ENCODE data around the gene APOF. TPM values are rescaled to one million over a fixed set of nuclear protein-coding genes. Genes with fewer than 3 reads are reported as not detected.
"Not testable (repeated sequence)": the region's sequence is repeated elsewhere in the genome, so short reads cannot be mapped to it uniquely, and the experiment has no call there.

Gene APOF
- total and polyA plus RNA-seq, 4 donors, result 0.12 TPM; not detected in 3

- H3K4me3 ChIP-seq, result no peak overlapping the region
- WGBS, 2 donors, result 90 to 94% methylated on average over 5 of the region's 5 CpGs
- DNase-seq (no peak), ATAC-seq (ENCODE audit: insufficient read depth, low FRiP score) (no peak)
- H3K36me3 ChIP-seq (ENCODE audit: control insufficient read depth in 4 of 4, insufficient read depth in 4 of 4, low read length in 4 of 4), result no peaks in the 10 kb centered on the region
- no peaks in the 10 kb centered on the region for H3K9me3 ChIP-seq (ENCODE audit: control insufficient read depth in 4 of 4, insufficient read depth in 3 of 4, low read length in 3 of 4)
- H3K4me1 ChIP-seq (ENCODE audit: control insufficient read depth in 5 of 5, insufficient read depth in 5 of 5, low read length in 5 of 5), result no peaks in the 10 kb centered on the region
- H3K27me3 ChIP-seq (ENCODE audit: control insufficient read depth in 3 of 3, insufficient read depth in 3 of 3, low read length in 2 of 3), result no peaks in the 10 kb centered on the region
- no peak for TF ChIP-seq CTCF (IDR thresholded peaks at IDR 0.05; ENCODE audit: control extremely low read depth, extremely low read depth)
- H3K27ac ChIP-seq (ENCODE audit: low read depth in 1 of 2, low read length in 1 of 2), result no peak overlapping the region
- no peak overlapping the region for H3K9ac ChIP-seq (ENCODE audit: insufficient read depth in 1 of 2, low read length in 2 of 2)
Observed at GRCh38 chr12:56408799-56409417, 46.3 kb upstream of the APOF start.

GRCh38 chr12:56404227-56404626, 41.6 kb upstream of the APOF start:
- not testable (repeated sequence) for ATAC-seq (ENCODE audit: insufficient read depth, low FRiP score); H3K9ac ChIP-seq (ENCODE audit: insufficient read depth in 1 of 2, low read length in 2 of 2)
- WGBS, 2 donors, result 62 to 92% methylated on average over 3 of the region's 3 CpGs

GRCh38 chr12:56401612-56402011, 39.0 kb upstream of the APOF start:
- H3K4me3 ChIP-seq; ATAC-seq (ENCODE audit: insufficient read depth, low FRiP score): not testable (repeated sequence)

More at GRCh38 chr12:56404227-56404626, 41.6 kb upstream of the APOF start:
- not testable (repeated sequence) for H3K4me1 ChIP-seq (ENCODE audit: control insufficient read depth in 5 of 5, insufficient read depth in 5 of 5, low read length in 5 of 5); DNase-seq; H3K27ac ChIP-seq (ENCODE audit: low read depth in 1 of 2, low read length in 1 of 2); H3K27me3 ChIP-seq (ENCODE audit: control insufficient read depth in 3 of 3, insufficient read depth in 3 of 3, low read length in 2 of 3); H3K9me3 ChIP-seq (ENCODE audit: control insufficient read depth in 4 of 4, insufficient read depth in 3 of 4, low read length in 3 of 4); H3K36me3 ChIP-seq (ENCODE audit: control insufficient read depth in 4 of 4, insufficient read depth in 4 of 4, low read length in 4 of 4); H3K4me3 ChIP-seq

GRCh38 chr12:56401125-56401524, 38.5 kb upstream of the APOF start:
- not testable (repeated sequence) for H3K9ac ChIP-seq (ENCODE audit: insufficient read depth in 1 of 2, low read length in 2 of 2); H3K9me3 ChIP-seq (ENCODE audit: control insufficient read depth in 4 of 4, insufficient read depth in 3 of 4, low read length in 3 of 4); H3K27ac ChIP-seq (ENCODE audit: low read depth in 1 of 2, low read length in 1 of 2); H3K4me3 ChIP-seq; H3K27me3 ChIP-seq (ENCODE audit: control insufficient read depth in 3 of 3, insufficient read depth in 3 of 3, low read length in 2 of 3); H3K4me1 ChIP-seq (ENCODE audit: control insufficient read depth in 5 of 5, insufficient read depth in 5 of 5, low read length in 5 of 5); DNase-seq; H3K36me3 ChIP-seq (ENCODE audit: control insufficient read depth in 4 of 4, insufficient read depth in 4 of 4, low read length in 4 of 4); ATAC-seq (ENCODE audit: insufficient read depth, low FRiP score)
- WGBS, 2 donors, result 98 to 100% methylated on average over 1 of the region's 3 CpGs

More at GRCh38 chr12:56401612-56402011, 39.0 kb upstream of the APOF start:
- not testable (repeated sequence) for H3K9ac ChIP-seq (ENCODE audit: insufficient read depth in 1 of 2, low read length in 2 of 2); DNase-seq; H3K9me3 ChIP-seq (ENCODE audit: control insufficient read depth in 4 of 4, insufficient read depth in 3 of 4, low read length in 3 of 4); H3K4me1 ChIP-seq (ENCODE audit: control insufficient read depth in 5 of 5, insufficient read depth in 5 of 5, low read length in 5 of 5); H3K27me3 ChIP-seq (ENCODE audit: control insufficient read depth in 3 of 3, insufficient read depth in 3 of 3, low read length in 2 of 3); H3K27ac ChIP-seq (ENCODE audit: low read depth in 1 of 2, low read length in 1 of 2); H3K36me3 ChIP-seq (ENCODE audit: control insufficient read depth in 4 of 4, insufficient read depth in 4 of 4, low read length in 4 of 4)

GRCh38 chr12:56399466-56399865, 36.8 kb upstream of the APOF start:
- H3K36me3 ChIP-seq (ENCODE audit: control insufficient read depth in 4 of 4, insufficient read depth in 4 of 4, low read length in 4 of 4); ATAC-seq (ENCODE audit: insufficient read depth, low FRiP score); H3K9ac ChIP-seq (ENCODE audit: insufficient read depth in 1 of 2, low read length in 2 of 2); DNase-seq; H3K27ac ChIP-seq (ENCODE audit: low read depth in 1 of 2, low read length in 1 of 2); H3K9me3 ChIP-seq (ENCODE audit: control insufficient read depth in 4 of 4, insufficient read depth in 3 of 4, low read length in 3 of 4); H3K4me3 ChIP-seq; H3K4me1 ChIP-seq (ENCODE audit: control insufficient read depth in 5 of 5, insufficient read depth in 5 of 5, low read length in 5 of 5); H3K27me3 ChIP-seq (ENCODE audit: control insufficient read depth in 3 of 3, insufficient read depth in 3 of 3, low read length in 2 of 3): not testable (repeated sequence)
- 93 to 97% methylated on average over 3 of the region's 3 CpGs for WGBS, 2 donors

All from lung (tissue), 12 donors.